HG02678 (cell line): ENCODE data around the gene MAGI1.
"Not testable (repeated sequence)": the region's sequence is repeated elsewhere in the genome, so short reads cannot be mapped to it uniquely, and the experiment has no call there.

Source experiments
- ATAC-seq: cut with Tn5 transposase; IDR thresholded peaks from one replicate; pipeline ENCODE4 v1.9.1; 2021; ENCODE audit warnings: mild to moderate bottlenecking, moderate library complexity; ENCODE audit not compliant: unreplicated experiment

MAGI1 gene

DNA sequence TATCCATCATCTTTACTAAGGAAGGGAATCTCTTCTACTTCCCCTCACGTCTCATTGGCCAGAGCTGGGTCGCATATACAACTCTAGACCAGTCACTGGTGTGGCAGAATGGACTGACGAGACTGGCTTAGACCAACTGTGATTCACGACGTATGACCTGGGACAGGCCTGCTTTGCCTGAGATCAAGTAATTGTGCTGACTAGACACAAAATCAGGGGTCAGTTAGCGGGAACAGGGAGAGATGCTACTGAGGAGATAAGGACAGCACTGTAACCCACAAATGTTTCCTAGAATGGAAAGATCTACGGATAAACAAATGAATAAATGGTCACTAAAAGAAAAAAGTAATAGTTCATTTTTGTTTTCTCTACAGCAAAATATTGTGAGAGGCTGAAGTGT lies 308.3 kb downstream of the MAGI1 start:
- ATAC-seq: no peak

DNA sequence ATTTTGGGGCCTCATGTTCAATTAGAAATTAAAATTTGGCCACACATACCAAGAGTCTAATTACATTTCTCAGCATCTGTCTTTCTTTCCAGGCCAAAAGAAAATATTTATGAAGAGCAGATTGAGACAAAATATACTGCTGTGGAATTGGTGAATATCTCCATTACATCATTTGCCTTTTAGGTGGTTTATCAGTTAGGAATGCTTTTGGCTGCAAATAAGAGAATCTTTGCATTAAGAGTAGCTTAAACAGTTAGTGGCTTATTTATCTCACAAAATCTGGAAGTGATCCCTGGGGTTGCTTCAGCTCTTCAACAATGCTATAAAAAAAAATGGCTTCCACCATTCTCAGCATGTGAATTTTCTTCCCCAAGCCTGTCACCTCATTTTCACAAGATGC lies 308.7 kb downstream of the MAGI1 start:
- ATAC-seq: no peak

DNA sequence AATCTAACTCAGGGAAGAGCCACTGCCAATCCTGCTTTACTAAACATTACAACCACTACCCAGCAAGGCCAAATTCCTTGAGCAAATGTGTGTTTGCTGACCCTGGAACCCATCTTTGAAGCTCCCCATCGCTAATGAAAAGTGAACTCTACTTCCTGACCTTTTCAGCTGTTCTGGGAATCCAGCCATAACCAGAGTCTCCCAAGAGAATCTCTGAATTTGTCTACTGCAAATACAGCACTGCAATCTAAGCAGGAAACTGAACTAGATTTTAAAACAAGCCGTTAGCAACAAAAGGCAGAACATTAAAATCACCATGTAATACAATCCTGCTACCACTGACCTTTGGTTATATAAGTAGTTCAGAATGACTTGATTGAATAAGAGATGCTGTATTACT lies 309.2 kb downstream of the MAGI1 start:
- ATAC-seq: no peak

DNA sequence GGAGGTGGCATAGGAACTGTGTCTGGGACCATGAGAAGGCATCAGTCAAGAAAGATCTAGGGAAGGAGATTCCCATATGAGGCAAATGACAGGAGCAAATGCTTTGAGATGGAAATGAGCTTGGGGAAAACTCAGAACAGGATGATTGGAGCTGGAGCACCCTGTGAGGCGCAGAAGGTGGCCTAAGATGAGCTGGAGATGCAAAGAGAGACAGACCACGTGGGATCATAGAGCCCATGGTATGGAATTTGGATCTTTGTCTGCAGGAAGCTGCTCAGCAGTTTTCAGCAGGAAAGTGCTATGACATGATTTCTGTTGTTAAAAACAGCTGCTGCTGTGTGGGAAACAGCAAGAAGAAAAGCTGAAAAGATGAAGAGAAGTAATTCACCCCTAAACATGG lies 310.6 kb downstream of the MAGI1 start:
- ATAC-seq: no peak

DNA sequence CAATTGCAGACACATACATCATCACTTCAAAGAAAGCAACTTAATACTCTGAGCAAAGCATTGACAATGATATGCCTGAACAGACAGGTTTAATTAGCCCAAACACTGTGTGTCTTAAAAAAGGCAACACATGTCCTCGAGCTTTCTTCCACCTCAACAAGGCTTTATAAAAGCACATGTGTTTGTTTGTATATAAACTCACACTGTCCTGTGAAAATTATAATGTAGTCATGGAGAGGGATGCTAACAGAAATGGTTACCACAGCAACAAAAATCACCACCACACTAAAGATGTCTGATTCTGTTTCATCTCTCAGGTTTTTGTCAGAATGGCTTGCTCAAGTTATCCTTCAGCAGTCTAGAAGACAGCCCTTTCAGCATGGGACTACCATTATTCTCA lies 314.7 kb downstream of the MAGI1 start:
- ATAC-seq: no peak

DNA sequence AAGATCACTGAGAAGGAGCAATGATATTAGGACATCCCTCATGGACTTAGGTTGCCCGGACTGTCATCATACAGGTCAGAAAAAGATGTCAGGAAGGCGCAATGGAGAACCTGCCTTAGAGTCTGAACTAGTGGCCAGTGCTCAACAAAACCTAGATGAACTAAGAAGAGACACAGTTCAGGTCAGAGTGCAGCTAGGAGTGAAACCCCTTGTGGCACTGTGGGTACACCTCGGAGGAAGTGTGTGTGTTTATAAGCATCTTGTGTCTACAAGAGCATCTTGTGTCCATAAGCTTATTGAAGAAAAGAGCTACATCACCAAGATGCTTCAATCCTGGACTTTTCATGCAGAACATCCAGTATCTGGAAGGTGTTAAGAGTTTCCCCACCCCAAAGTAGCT lies 315.7 kb downstream of the MAGI1 start:
- ATAC-seq: no peak

DNA sequence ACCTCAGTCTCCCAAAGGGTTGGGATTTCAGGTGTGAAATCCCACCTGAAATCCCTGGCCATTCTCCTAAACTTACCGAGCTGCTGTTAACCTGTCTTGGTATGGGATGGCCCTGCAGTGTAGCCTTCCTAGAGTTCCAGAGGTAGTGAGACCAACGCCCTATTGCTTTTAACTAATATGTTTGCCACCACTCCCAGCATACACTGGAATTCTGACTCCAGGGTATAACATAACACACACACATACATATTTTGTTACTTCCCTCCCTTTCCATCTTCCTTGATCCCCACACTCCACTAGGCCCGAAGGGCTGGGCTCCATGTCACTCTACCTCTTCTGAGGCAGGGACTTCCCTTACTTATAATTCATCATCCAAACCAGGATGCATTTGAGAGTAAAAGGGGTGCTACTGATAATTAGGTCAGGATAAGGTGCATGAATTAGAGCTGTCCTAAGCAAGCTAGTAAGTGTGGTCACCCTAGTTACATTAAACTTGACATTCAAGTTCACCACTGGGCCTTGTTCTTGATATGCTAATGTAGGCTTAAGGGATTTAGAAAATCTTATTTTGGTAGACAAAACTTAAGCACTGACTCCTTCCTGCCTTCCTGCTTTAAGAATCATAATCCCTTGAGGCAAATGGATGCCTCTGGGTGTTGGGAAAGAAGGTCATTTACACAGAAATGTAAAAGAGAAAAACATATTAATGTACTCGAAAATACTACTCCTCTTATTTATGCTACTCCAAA lies 317.6 kb downstream of the MAGI1 start:
- no peak for ATAC-seq

DNA sequence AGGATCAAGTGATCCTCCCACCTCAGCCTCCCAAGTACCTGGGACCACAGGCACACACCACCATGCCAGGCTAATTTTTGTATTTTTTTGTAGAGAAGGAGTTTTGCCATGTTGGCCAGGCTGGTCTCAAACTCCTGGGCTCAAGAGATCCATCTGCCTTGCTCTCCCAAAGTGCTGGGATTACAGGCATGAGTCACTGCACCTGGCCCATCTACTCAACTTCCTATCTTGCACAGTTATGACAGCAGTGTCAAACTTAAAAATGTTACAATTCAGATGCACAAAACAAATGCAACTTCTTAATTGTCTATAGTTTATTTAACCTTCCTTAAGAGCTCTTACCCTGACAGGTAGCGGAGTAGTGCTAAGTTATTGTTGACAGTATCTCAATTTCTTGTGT lies 319.1 kb downstream of the MAGI1 start:
- not testable (repeated sequence) for ATAC-seq

DNA sequence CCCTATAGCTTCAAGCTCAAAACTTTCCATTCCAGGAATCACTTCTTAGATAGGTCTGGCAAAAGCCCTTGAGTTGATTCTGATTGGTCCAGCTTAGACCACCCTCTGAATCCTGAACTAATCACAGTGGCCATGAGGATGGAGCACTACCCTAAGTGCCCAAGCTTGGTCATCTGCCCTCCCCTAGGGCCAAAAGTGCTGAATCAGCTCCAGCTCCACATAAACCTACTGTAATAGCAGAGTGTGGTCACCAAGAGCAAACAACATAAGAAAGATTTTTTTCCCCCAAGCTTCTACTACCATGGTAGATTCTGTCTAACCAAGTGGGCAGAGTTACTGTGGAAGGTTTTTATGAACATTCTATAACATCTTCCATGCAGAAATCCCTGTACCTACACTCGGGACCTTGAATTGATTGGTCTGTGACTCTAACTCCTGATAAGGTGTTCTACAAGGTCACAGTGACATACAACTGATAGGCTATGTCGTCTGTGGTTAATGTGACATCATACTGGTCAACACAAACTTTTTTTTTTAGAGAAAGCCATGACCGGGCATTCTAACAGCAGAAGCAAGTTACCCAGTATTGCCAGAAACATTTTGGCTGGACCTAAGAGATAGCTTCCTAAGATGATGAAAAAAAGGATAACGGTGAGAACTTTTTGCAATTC lies 320.9 kb downstream of the MAGI1 start:
- ATAC-seq: no peak

DNA sequence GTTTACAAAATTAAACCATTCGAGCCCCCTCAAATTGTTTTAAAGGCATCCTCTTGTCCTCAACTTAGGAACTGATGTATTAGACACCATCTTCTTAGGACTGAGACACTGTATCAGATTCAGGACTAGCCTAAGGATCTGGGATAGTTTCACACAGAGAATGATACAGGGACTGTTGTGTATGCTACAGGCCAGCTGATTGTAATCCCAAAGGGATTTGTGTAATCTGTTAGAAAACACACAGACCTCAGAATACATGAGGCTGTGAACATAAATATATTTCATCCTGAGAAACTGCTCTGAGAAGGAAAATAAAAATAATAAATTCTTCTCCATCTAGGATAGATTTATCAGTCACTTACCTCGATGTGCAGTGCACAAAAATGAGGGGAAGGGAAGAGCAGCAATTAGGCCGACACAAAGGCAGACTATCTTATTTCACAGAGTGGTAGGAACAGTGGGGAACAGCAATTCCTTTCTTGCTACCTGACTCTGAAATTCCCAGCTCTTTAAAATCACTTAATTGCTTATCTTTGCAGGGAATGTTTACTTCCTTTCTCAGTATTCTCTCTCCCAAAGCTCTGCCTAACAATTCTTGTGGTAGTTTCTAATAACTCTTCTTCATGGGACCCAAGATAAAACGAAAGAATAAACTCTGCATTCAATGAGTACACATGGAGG lies 322.5 kb downstream of the MAGI1 start:
- no peak for ATAC-seq

DNA sequence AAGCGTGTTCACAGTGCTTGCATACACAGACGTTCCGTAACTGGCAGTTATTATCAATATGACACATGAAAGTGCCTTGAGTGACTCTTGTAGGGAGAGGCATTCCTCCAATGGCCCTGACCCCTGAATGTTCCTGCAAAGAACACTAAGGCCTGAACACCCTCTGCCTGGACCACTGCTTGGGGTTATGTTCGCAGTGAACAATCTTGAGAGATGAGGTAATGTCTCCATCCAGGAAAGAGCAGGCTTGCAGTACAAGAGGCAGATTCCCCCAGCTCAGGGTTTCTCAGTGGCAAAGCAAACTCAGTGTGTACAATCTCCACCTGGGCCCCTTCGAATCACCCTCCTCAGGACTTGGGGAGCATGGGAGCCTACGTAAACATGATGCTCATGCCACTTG lies 324.6 kb downstream of the MAGI1 start:
- no peak for ATAC-seq

DNA sequence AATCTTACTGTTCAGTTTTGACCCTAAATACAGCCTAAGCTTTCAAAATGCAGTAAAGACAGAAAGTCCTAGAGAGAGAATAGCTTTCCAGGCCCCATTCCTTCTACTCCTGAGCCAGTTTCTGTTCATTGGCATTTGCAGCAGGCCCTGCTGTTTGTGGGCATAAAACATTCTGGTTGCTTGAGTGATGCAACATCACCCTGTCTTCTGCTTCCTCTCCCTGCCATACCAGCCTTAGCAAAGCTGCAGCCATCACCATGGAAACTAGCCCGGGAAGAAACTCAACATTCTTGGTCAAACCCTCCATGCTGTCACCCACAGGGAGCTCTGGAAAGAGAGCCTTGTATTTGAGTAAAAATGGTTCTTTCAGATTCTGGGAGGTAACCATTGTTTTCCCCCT lies 325.7 kb downstream of the MAGI1 start:
- no peak for ATAC-seq

DNA sequence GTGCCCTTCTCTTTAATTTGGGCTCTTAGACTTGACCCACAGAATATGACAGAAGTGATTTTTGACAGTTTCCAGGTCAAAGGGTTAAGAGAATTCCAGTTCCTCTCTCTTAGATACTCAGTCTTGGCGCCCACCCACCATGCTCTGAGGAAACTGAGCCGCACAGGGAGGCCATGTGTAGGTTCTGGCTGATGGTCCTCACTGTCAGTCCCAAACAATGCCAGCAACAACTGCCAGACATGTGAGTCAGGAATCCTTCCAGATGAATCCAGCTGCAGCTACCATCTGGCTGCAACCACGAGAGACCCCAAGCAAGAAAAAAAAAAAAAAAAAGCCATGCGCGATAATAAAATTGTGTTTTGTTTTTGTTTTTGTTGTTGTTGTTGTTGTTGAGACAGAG lies 326.6 kb downstream of the MAGI1 start:
- no peak for ATAC-seq

DNA sequence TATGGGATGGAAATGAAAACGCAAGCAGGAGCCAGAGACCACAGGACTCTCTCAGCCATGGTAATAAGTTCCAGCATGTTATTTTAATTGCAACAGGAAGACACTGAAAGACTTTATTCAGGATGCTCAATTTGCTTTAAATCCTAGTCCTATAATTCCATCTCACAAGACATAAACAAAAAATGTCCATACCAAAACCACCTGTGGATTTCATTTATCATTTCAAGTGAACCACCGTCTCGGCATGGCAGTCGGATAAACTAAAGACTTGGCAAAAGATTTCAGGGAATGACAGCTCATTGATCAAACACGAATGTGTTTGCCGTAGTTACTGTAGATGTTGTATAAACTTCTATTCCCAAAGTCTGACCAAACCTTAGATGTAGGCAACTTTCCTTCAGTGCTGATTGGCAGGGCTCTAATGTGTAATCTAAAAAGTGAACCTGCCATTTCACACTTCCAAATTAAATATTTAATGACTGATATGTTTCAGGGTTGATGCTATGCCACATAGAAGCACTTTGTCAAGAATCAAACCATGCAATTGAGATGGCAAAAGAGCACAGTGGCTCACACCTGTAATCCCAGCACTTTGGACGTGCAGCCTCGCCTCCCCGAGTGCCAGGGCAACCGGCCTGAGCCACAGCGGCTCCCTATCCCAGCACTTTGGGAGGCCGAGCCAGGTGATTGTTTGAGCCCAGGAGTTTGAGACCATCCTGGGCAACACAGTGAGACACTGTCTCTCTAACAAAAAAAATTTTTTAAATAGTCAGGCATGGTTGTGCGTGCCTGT lies 331.7 kb downstream of the MAGI1 start:
- ATAC-seq: no peak

DNA sequence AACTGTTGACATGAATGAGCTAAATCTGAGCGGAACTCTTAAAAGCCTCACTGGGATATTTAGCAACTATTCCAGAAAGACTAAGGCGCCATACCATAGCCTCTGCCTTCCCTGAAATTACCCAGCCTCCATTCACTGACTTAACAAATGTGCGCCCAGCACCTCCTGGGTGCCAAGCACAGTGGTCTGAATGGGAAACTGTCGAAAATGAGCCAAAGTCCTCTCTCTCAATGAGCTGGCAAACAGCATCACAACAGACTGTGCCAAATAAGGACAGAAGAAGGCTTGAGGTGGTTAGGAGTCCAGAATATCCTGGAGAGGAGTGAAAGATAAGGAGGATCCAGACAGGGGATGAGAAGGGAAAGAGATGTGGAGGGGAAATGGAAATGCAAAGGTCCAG lies 332.4 kb downstream of the MAGI1 start:
- ATAC-seq: no peak

DNA sequence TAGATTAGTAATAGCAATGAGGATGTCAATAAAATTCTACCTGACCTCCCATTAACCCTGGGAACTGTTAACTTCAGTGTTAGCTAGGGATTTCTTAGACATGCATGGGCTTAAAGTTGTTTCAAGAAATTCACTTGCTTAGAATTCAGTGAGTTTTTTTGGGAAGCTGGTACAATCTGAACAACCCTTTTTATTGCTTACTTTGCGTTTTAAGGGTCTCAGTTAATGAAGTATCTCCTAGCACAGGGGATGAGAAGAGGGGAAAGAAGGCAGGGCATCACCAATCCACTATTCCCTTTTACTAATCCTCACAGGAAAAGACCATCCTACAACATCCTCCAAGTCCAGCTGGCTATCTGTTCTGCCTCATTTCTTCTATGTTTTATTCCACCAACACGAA lies 334.9 kb downstream of the MAGI1 start:
- no peak for ATAC-seq

DNA sequence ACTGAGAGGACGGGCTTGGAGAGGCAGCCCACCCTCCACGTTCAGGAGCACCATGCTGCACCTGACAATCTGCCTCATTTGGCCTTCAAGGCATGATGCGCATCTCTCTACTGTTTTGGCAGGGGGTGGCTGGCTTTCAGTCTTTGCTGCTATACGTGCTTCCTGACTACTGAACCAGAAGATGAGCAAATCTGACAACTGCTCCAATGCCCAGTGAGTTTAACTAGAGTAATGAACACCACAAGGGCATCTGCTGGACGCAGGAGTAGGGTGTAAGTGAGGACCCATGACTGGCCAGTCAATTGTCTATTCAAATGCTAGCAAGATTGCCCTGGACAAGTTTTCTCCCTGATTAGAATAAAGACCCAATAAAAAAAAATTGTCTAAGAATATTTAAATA lies 335.7 kb downstream of the MAGI1 start:
- no peak for ATAC-seq

DNA sequence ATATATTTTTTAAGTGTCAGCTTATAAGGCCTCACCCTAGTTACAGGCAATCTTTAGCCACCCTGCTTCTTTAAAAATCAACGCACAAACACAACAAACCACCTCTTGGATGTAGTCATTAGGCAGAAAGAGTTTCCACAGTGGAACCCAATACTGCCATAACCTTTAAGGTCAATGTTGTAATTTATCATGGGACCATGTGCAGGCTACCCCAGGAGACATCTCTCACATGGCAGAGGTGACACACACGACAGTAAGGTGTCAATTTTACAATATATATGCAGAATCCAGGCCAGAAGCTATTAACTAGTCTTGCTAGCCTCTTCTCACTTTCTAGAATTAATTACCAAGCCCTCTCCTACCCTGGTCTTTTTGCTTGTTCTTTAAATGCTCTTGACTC lies 336.5 kb downstream of the MAGI1 start:
- ATAC-seq: no peak

DNA sequence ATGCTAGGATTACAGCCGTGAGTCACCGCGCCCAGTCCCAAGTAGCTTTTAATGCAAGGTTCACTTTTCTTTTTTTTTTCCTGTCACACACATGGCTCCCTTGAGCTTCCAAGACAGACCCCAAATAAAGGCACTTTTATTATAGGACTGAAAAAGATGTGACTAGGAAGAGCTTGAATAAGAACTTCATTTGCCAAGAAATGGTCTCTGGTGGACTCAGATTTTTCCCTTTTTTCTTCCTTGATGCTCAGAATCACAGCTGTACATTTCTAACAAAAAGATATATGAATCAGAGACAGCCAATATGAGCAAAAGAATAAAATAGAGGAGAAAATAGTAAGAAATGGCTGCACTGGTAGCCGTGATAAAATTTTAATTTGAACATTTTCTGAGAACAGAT lies 337.2 kb downstream of the MAGI1 start:
- no peak for ATAC-seq

DNA sequence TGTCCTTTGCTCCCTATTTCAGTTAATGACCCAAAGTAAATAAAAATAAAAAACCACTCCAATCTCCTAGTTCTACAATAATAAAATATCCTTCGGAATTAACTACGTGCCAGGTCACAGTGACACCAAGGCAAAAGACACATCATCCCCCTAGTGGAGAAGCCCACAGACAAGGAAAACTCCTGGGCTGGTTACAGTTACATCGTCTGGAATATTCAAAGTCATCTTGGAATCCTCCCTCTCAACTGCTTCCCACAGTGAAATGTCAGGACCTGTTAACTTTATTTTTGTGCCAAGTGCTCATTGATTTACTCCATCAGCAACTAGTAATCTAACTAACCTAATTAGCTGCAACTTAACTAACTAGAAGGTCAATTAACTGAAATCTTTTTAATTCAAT lies 349.3 kb downstream of the MAGI1 start:
- ATAC-seq: no peak

DNA sequence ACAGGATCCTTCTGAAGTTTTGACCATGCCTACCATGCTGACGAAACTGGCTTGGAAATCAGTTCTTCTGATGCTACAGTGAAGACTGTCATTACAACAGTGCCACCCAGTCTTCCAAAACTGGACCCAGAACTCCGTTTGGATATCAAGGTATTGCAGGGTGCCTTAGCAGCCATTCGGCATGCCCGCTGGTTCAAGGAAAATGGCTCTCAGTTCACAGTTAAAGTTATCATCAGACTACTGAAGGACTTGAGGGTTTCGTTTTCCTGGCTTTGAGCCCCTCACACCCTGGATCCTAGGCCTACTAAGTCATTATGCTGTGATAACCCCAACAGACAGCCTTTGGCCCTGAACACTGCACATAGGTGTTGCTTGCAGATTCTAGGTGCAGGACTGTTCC lies 351.0 kb downstream of the MAGI1 start:
- ATAC-seq: no peak
